ENCODE results near the gene PLCB1.

The PLCB1 gene

DNA sequence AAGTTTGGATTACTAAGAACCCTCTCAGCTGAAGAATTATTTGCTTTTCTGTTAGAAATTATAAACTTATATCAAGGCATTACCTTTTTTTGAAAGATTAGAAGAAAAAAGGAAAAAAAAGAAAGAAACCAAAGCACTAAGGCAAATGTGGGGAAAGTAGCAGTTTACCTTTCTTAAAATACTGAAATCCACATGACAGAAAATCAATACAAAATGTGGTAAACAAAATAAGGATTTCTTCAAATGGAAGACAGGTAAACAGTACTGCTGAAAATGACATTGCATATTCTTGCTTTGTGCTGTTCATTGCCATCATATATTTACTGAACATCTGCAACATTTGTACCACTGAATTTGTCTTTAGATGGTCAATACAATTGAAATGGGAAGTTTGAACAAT lies 525.6 kb downstream of the PLCB1 start:
- no peak for DNase-seq (ENCODE audit: low spot score)

DNA sequence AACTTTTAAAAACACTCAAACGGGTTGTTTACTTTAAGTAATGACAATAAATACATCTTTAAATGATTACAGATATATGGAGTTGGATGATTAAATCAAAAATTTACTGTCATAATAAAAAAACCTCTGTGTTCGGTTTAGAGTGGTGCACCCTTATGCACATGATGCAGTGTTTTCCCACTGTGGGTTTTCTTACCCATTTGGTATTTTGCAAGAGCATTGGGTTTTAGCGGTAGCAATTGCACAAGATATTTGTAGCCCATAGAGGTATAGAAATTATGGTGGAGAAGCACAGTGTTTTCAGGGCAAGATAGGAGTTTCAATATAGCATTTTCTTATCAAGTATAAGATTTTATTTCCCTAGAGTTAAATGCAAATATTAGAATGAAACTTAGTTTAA lies 526.0 kb downstream of the PLCB1 start:
- no peak for DNase-seq (ENCODE audit: low spot score)

GRCh38 chr20:8661229-8661952 lies 529.3 kb downstream of the PLCB1 start:
- DNase-seq (ENCODE audit: low spot score) = no peak

DNA sequence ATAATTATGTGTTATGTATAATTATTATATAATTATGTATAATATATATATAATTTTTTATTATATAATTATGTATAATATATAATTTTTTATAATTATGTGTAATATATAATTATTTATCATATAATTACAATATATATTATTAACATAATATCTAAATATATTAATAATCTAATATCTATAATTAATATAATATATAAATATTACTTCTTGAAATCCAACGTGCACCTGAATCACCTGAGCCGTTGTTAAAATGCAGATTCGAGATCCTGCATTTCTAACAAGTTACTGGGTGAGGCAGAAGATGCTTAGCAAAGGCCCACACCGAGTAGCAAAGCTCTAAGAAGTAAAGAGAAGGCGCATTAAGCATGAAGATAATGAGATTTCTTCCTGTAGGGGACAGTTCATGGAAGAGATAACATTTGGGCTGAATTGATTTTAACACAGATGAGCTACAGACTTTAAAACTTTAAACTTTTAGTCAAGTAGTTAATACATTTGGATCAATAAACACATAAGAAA lies 530.4 kb downstream of the PLCB1 start:
- no peak for DNase-seq (ENCODE audit: low spot score)

GRCh38 chr20:8663424-8663823 lies 531.4 kb downstream of the PLCB1 start:
- DNase-seq (ENCODE audit: low spot score) = no peak

DNA sequence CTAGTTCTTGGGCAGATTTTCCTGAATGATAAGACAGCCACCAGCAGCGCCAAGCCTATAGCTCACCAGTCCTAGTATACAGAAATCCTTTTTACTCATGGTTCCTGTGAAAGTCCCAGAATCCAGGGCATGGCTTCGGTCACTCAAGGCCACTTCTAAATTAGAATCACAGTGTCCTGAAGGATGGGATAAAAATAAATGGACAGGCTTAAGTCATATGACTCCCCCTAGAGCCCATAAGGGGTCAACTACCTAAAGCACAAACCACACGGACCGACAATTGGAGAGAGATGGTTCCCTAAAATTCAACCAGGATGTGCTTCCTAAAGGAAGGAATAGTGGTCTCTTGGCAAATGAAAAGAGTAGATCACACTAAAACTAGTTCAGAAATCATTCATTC lies 532.7 kb downstream of the PLCB1 start:
- DNase-seq (ENCODE audit: low spot score) = no peak

DNA sequence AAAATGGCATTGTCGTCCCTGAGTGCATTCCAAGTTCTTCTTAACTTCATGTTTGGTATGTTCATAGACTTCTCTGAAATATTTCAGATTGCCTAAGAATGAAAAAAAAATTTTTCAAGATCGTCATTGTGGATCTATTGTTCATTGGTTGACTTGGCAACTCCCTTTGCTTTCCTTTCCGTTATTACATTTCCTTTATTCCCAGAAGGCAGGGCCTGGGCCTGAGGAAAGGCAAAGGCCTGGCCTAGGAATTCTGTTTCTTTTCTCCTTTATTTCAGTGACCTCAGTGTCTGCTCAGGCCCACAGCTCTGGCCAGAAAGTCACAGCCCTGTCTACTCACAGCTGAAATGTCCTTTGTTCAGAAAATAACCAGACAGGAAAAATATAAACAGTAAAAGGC lies 535.2 kb downstream of the PLCB1 start:
- DNase-seq (ENCODE audit: low spot score) = no peak

- DNase-seq (ENCODE audit: low spot score) = no peak
Measured at GRCh38 chr20:8670207-8670892, 538.3 kb downstream of the PLCB1 start.

DNA sequence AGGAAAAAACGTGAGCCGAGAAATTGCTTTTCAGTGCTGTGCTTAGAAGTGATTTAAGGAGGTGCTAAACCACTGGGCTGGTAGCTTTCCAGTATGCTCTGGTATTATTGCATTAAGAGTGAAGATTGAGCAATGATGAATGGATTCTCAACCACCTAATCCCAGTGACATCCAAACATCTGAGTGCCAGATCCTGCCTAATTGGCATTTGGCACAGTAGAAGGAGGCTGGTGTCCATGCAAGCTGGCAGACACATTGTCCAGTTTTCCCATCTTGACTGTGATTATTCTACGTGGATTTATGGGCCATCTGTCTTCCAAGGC lies 538.8 kb downstream of the PLCB1 start:
- no peak for DNase-seq (ENCODE audit: low spot score)

- no peak for DNase-seq (ENCODE audit: low spot score)
Measured at GRCh38 chr20:8671370-8671961, 539.4 kb downstream of the PLCB1 start.

DNA sequence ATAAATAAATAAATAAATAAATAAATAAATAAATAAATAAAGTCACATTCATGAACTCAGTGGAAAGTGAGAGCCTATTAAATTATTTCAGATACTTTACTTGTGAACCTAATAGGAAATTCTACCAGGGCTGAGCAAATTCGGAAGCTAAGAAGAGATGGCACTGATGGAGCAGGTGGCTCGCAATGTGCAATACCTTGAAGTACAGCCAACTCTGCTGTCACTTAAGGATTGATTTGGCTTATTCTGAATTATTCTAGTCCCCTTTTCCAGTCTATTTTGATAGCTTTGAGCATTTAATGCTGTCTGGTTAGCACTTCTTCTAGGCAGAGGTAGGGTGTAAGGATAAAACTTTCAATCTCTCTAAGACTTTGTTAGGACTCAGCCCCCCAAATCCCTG lies 541.0 kb downstream of the PLCB1 start:
- DNase-seq (ENCODE audit: low spot score) = no peak

DNA sequence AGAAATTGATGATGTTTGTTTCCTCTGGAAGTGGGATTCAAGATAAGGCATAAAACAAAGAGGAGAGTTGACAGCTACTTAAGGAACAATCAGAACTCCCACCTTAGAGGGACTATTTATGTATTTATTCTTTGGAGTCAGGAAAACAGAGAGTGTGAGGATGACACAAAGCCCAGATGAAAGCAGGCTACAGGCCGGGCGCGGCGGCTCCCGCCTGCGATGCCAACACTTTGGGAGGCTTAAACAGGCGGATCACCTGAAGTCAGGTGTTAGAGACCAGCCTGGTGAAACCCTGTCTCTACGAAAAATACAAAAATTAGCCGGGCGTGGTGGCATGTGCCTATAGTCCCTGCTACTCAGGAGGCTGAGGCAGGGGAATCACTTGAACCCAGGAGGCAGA lies 543.8 kb downstream of the PLCB1 start:
- DNase-seq (ENCODE audit: low spot score) = no peak

DNA sequence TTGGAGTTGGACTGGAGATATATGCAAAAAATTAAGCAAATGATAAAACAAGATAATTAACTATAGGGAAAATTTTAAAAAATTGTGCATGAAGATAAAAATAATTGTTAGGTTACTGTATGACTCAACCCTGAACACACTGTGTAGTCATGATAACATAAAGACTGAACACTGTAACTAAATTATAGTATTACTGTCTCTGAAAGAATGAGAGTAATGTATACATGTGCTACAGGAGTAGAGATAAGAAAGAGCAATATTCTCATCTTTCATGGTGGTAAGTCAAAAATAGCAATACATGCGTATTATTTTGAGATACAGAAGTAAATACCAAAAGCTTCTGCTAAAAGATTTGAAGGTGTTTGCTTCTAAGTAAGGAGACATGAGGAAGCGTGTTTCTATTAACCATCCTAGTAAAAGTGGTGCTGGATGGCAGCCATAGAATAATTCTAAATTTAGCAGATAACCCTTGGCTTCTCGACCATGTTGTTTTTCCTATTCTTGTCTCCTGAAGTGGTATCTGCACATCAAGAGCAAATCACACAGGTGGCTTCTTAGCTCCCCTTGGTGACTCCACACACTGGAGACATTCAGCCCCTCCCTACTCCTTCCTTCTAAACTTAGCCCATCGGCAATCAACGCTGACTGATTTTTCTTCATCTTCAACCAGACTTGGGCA lies 546.2 kb downstream of the PLCB1 start:
- DNase-seq (ENCODE audit: low spot score) = no peak

- no peak for DNase-seq (ENCODE audit: low spot score)
Measured at GRCh38 chr20:8689337-8689736, 557.3 kb downstream of the PLCB1 start.

- DNase-seq (ENCODE audit: low spot score) = no peak
Measured at GRCh38 chr20:8690074-8690473, 558.0 kb downstream of the PLCB1 start.

DNA sequence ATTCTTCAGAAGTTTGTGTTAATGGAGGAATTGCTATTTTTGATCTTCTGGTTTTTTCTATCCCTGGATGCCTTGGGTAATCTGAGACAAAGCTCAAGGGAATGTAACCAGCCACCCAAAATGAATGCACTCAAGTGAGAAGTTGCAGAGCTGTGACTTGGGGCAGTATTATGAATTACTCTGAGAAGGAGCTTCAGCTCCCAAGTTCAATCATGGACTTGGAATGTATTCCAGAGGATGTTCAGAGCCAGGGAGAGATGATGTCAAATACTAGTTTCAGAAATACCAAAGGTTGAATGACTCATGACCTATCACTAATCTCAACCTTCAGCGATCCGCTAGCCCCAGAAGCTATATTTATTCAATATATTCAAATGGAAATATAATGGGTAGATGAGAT lies 561.6 kb downstream of the PLCB1 start:
- DNase-seq (ENCODE audit: low spot score) = no peak

DNA sequence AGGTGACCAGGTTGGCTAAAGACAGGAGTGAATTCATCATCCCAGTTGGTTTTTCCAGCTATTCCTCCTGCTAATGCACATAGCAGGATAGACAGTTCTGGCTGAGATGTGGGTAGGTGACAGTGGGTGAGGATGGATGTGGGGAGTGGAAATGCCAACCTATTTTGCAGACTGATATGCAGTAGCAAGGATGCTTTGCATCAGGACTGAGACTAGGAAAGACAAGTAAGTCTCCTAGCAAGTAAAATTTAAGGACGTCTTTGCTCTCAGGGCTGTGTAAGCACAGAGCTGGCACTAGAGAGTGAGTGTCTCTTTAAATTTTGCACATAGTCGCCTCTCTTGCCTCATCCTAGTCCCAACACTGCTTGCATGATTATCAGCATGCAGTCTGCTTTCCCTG lies 568.7 kb downstream of the PLCB1 start:
- DNase-seq (ENCODE audit: low spot score) = no peak

GRCh38 chr20:8706961-8707700 lies 575.1 kb downstream of the PLCB1 start:
- no peak for DNase-seq (ENCODE audit: low spot score)

DNA sequence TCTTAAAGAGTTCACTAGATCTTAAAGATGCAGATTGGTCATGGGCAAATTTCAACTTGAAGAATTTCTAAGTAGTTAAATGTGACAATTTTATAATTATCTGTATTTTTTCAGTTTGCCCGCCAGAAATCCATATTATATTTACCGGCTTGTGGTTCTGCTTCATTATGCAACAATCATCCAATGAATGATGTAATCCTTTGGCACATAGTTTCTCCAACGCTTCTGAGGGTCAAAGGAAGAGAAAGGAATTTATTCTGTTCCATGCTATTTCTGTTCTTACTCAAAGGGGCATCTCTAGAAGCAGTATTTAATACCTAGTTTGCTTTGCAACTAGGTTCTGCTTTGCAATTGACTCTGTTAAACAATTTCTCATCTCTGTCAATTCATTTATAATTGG lies 577.6 kb downstream of the PLCB1 start:
- no peak for DNase-seq (ENCODE audit: low spot score)

DNA sequence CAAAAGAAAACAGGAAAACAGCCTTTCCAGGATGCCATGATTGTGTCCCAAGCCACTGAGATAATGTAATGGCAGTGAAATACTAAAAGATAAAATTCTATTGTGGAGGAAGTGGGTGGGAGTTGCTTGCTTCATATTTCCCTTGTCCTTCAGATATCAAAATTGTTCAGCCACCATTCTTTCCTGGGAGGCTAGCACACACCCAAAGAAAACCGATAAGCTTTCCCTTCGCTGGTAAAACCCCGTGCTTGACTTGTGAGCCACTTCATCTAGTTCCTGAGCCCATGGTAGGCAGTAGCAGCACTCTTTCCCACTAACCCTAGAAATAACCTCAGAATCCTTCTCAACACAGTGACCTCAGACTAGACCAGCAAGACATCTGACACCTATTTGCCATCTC lies 579.4 kb downstream of the PLCB1 start:
- DNase-seq (ENCODE audit: low spot score) = no peak

DNA sequence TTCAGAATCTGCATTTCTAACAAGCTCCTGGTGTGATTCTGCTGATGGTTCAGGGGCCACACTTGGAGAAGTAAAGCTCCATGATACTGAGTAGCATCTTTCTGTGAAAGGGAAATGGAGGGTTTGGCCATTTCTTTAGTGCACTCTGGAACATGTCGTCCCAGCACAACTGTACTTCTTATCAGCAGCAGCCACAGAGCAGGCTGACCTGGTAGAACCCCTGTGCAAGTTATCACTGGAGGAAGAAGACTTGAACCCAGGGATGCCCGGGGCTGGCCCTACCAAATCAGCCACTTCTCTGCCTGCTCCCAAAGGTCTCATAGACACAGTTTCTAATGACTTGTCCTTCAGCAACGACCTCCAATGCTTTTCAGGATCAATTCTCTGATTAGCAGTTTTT lies 582.1 kb downstream of the PLCB1 start:
- DNase-seq (ENCODE audit: low spot score) = no peak

DNA sequence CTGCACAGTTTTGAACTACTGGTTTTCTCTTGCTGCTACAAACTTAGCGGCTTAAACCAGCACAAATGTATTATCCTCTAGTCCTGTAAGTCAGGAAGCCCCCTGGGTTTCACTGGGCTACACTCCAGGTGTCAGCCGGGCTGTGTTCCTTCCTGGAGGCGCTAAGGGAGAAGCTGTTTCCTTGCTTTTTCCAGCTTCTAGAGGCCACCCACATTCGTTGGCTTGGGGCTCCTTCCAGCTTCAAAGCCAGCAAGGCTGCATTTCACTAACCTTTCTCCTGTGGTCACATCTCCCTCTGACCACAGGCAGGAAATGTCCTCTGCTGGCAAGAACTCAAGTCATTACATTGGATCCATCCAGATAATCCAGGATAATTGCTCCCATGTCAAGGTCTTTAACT lies 586.2 kb downstream of the PLCB1 start:
- no peak for DNase-seq (ENCODE audit: low spot score)

All from CD4-positive, alpha-beta T cell treated with Interleukin-15 for 4 hours (primary cell).